GM12875 (cell line): ENCODE results near the gene SMPDL3B.

ENCODE experiments used
- H3K4me3 ChIP-seq: one replicate; pipeline ENCODE4 v1.5.1; 2011; ENCODE audit warnings: low read depth, low read length, control low read depth
- TF ChIP-seq, protein P1 (sequence below): IDR thresholded peaks from 2 replicates; pipeline ENCODE4 v1.5.1; 2011; ENCODE audit warnings: low read depth, mild to moderate bottlenecking, control low read depth, inconsistent platforms, low read length, moderate library complexity, borderline replicate concordance; ENCODE audit not compliant: insufficient read depth

The SMPDL3B gene

GRCh38 chr1:27970401-27970800 lies 35.6 kb downstream of the SMPDL3B start:
- H3K4me3 ChIP-seq: no peak overlapping the region
- TF ChIP-seq, protein P1, sequence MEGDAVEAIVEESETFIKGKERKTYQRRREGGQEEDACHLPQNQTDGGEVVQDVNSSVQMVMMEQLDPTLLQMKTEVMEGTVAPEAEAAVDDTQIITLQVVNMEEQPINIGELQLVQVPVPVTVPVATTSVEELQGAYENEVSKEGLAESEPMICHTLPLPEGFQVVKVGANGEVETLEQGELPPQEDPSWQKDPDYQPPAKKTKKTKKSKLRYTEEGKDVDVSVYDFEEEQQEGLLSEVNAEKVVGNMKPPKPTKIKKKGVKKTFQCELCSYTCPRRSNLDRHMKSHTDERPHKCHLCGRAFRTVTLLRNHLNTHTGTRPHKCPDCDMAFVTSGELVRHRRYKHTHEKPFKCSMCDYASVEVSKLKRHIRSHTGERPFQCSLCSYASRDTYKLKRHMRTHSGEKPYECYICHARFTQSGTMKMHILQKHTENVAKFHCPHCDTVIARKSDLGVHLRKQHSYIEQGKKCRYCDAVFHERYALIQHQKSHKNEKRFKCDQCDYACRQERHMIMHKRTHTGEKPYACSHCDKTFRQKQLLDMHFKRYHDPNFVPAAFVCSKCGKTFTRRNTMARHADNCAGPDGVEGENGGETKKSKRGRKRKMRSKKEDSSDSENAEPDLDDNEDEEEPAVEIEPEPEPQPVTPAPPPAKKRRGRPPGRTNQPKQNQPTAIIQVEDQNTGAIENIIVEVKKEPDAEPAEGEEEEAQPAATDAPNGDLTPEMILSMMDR: no peak

- TF ChIP-seq, protein P1: no peak
- H3K4me3 ChIP-seq: no peak overlapping the region
Measured at GRCh38 chr1:27971674-27972073, 36.9 kb downstream of the SMPDL3B start.

DNA sequence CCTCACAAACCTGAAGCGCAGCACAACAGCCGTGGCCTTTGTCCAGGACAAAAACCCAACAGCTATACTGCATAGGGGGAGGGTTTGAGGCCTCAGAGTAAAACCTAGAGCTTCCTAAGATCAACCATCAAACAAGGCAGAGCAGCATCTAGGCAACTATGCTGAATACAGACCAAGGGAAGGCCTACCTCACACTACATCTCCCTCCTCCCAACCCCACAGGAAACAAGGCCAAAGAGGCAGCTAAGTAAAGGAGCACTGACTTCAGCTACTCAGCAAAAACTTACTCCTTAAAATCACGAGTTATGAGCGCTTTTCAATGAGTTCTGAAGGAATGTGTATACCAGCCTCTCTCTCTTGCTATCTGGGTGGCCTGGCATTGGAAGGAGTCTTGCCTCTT lies 37.3 kb downstream of the SMPDL3B start:
- TF ChIP-seq, protein P1: no peak

GRCh38 chr1:27973771-27974416 lies 39.1 kb downstream of the SMPDL3B start:
- H3K4me3 ChIP-seq: no peak overlapping the region

More for the DNA sequence above, 37.3 kb downstream of the SMPDL3B start:
- no peak overlapping the region for H3K4me3 ChIP-seq

DNA sequence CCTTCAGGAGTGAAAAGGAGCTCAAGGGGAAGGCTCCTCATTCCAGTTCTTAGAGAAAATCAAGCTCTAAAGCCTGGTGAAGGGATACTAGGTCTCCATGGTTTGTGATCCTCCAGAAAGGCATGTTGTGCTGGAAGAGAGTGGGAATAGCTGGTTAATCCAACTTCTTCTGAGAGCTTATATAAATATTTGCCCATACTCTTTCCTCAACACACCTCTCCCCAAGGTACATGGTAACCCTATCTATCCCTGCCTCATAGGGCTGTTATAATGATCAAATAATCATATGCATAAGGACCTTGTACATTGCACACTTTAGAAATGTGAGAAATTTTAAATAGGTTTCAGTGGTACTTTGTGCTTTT lies 39.6 kb downstream of the SMPDL3B start:
- no peak overlapping the region for H3K4me3 ChIP-seq
- TF ChIP-seq, protein P1: no peak

More at GRCh38 chr1:27973771-27974416, 39.1 kb downstream of the SMPDL3B start:
- TF ChIP-seq, protein P1: no peak

GRCh38 chr1:27979151-27979858 lies 44.5 kb downstream of the SMPDL3B start:
- TF ChIP-seq, protein P1: 0 out of 2 replicates have a peak, but pooled peaks have one; percentile 8

DNA sequence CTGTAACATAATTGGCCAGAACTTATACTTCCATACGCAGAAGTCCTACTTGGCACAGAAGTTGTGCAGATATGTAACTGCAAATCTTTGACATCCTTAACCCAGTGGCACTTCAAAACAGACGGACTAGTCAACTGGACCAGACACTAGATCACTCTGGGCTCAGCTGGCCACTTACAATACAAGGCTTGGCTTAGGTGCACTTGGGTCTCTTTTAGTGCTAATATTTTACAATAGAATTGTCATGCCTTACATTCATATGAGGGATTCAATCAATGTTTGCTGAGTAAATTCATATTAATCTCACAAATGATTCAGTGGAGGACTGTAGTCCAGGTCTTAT lies 45.0 kb downstream of the SMPDL3B start:
- H3K4me3 ChIP-seq: no peak overlapping the region
- TF ChIP-seq, protein P1: no peak

More at GRCh38 chr1:27979151-27979858, 44.5 kb downstream of the SMPDL3B start:
- H3K4me3 ChIP-seq: no peak overlapping the region
